ENCODE results near the gene RXRB.

RXRB gene
- total RNA-seq, result 51.0 to 73.0 (median 56.7) reads per million in 3 donors

GRCh38 chr6:33200219-33201146, at the start of gene RXRB, which contains the start of gene SLC39A7:
Gene RXRB (minus strand): TSS chr6:33200665. CDS start chr6:33200476, 189 bp downstream.
Gene SLC39A7 (plus strand): TSS chr6:33200867. CDS start chr6:33201246, 379 bp downstream.
- H3K9me3 ChIP-seq (ENCODE audit: control insufficient read depth, low read length), result no peaks in the 10 kb centered on the region
- peak within 1 kb of the TSS; percentile 97 for H3K27ac ChIP-seq (ENCODE audit: insufficient read depth, low read length, poor library complexity, severe bottlenecking)
- no peaks in the 10 kb centered on the region for H3K27me3 ChIP-seq (replicated peaks; ENCODE audit: control insufficient read depth, insufficient read depth, low read length, poor library complexity, severe bottlenecking)
- peaks cover 31% of the 10 kb centered on the region for H3K4me1 ChIP-seq (ENCODE audit: control insufficient read depth, insufficient read depth, low read length, poor library complexity, severe bottlenecking)
- DNase-seq, result peak; percentile 98 to 100 (median 99)
- H3K4me3 ChIP-seq (ENCODE audit: insufficient read depth, low read depth, low read length, poor library complexity, severe bottlenecking), result peak within 1 kb of the TSS; percentile 90
- peaks cover 36% of the 10 kb centered on the region for H3K36me3 ChIP-seq (ENCODE audit: control insufficient read depth, insufficient read depth, low read length)

DNA sequence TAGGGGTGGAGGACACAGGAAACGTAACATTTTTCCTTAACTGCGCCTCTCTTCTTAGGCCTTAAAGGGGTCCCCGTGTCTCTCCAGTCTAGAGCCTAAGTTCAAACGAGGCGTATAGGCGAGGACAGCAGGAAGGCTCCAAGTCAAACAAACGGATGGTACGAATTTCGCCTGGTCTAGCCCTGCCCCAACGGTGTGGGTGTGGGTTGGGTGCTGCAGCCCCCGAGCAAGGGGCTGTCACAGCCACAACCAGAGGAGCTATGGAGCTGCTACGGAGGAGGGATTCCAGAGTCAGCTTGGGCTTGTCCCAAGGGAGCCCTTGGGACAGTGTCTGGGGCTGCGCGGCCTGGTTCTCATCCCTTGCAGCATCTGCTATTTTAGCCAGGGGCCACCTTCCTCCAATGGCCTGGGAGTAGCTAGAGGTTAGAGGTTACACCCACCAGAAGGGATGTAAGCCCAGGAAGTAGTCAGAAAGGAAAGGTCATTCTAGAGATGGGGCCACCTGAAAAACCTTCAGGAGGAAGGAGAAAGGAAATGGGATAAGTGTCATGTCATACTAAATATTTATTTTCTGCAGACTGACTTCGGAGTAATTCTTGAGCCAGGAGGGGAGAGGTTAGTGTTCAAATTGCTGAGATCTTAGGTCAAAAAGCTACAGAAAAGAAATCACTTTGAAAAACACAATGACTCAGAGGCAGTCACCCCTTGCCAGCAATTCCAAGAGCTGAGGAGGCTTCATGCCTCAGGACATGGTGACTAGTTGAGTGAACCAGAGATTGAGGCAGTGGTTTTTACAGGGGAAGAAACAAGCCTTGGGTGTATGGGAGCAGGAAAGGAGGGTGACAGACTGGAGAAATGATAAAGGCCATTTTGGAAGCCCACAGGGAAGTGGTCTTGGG, 49.5 kb upstream of the RXRB start:
- no peaks in the 10 kb centered on the region for H3K27me3 ChIP-seq (replicated peaks; ENCODE audit: control insufficient read depth, insufficient read depth, low read length, poor library complexity, severe bottlenecking)
- peaks cover 24% of the 10 kb centered on the region for H3K4me1 ChIP-seq (ENCODE audit: control insufficient read depth, insufficient read depth, low read length, poor library complexity, severe bottlenecking)
- H3K4me3 ChIP-seq (ENCODE audit: insufficient read depth, low read depth, low read length, poor library complexity, severe bottlenecking), result peak overlapping the region; percentile 54
- no peak for DNase-seq
- H3K9me3 ChIP-seq (ENCODE audit: control insufficient read depth, low read length), result no peaks in the 10 kb centered on the region
- peak overlapping the region; percentile 87 for H3K27ac ChIP-seq (ENCODE audit: insufficient read depth, low read length, poor library complexity, severe bottlenecking)
- H3K36me3 ChIP-seq (ENCODE audit: control insufficient read depth, insufficient read depth, low read length), result peaks cover 4% of the 10 kb centered on the region

- Histone ChIP-seq H3K36me3 (ENCODE audit: control insufficient read depth, insufficient read depth, low read length) (peaks cover 4% of the 10 kb centered on the region), H3K9me3 (ENCODE audit: control insufficient read depth, low read length) (no peaks in the 10 kb centered on the region), H3K4me3 (ENCODE audit: insufficient read depth, low read depth, low read length, poor library complexity, severe bottlenecking) (peak overlapping the region; percentile 60), H3K4me1 (ENCODE audit: control insufficient read depth, insufficient read depth, low read length, poor library complexity, severe bottlenecking) (peaks cover 24% of the 10 kb centered on the region), H3K27me3 (replicated peaks; ENCODE audit: control insufficient read depth, insufficient read depth, low read length, poor library complexity, severe bottlenecking) (no peaks in the 10 kb centered on the region), H3K27ac (ENCODE audit: insufficient read depth, low read length, poor library complexity, severe bottlenecking) (peak overlapping the region; percentile 95)
- DNase-seq, result peak; percentile 94 to 96 (median 95)
These were observed 48.7 kb upstream of the RXRB start for GRCh38 chr6:33248932-33249731.

GRCh38 chr6:33248643-33248931, 48.1 kb upstream of the RXRB start:
- Histone ChIP-seq H3K9me3 (ENCODE audit: control insufficient read depth, low read length) (no peaks in the 10 kb centered on the region), H3K4me1 (ENCODE audit: control insufficient read depth, insufficient read depth, low read length, poor library complexity, severe bottlenecking) (peaks cover 24% of the 10 kb centered on the region), H3K27ac (ENCODE audit: insufficient read depth, low read length, poor library complexity, severe bottlenecking) (peak overlapping the region; percentile 95), H3K27me3 (replicated peaks; ENCODE audit: control insufficient read depth, insufficient read depth, low read length, poor library complexity, severe bottlenecking) (no peaks in the 10 kb centered on the region), H3K36me3 (ENCODE audit: control insufficient read depth, insufficient read depth, low read length) (peaks cover 4% of the 10 kb centered on the region), H3K4me3 (ENCODE audit: insufficient read depth, low read depth, low read length, poor library complexity, severe bottlenecking) (peak overlapping the region; percentile 60)
- DNase-seq, result peak in 2 of 3 donors; percentile 9 to 29

- Histone ChIP-seq H3K4me1 (ENCODE audit: control insufficient read depth, insufficient read depth, low read length, poor library complexity, severe bottlenecking) (peaks cover 24% of the 10 kb centered on the region), H3K4me3 (ENCODE audit: insufficient read depth, low read depth, low read length, poor library complexity, severe bottlenecking) (peak overlapping the region; percentile 60), H3K9me3 (ENCODE audit: control insufficient read depth, low read length) (no peaks in the 10 kb centered on the region), H3K27me3 (replicated peaks; ENCODE audit: control insufficient read depth, insufficient read depth, low read length, poor library complexity, severe bottlenecking) (no peaks in the 10 kb centered on the region), H3K36me3 (ENCODE audit: control insufficient read depth, insufficient read depth, low read length) (peaks cover 4% of the 10 kb centered on the region), H3K27ac (ENCODE audit: insufficient read depth, low read length, poor library complexity, severe bottlenecking) (peak overlapping the region; percentile 95)
- DNase-seq, result peak; percentile 69 to 82 (median 77)
These were observed 47.6 kb upstream of the RXRB start for GRCh38 chr6:33247977-33248642.

DNA sequence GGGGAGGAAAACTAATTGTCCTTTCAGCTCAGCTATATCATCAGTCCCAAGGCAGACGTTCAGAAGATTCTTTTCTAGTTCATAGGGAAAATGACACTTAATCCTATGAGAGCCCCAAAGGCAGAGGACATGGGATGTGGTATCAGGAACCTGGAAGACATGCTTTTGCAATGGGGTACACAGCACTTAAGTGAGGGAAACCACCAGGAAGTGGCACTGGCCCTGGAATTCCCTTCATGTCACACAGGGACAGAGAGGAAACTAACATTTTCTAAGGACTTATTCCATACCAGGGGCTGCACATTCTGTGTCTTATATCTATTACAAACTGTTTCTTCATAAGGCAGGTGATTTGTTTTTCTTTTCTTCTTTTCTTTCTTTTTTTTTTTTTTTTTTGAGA, 43.0 kb upstream of the RXRB start:
- H3K4me3 ChIP-seq (ENCODE audit: insufficient read depth, low read depth, low read length, poor library complexity, severe bottlenecking), result no peak overlapping the region

DNA sequence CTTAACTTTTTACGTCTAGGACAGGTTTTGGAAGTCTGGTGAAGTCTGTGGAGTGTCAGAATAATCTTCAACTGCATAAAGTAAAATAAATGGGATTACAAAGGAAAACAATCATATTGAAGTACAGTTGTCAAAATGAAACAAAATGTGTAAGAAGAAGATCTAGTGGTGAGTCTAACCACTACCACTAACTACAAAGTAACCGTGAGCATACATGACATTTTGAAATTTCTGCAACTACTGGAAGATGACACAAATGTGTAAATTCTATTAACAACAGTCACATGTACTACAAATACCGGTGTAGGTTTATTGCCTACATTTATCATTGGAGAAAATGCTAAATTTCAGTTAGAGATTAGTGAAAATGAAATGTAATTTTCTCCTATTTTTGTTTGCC, 41.5 kb upstream of the RXRB start:
- no peaks in the 10 kb centered on the region for H3K4me1 ChIP-seq (ENCODE audit: control insufficient read depth, insufficient read depth, low read length, poor library complexity, severe bottlenecking)
- H3K27ac ChIP-seq (ENCODE audit: insufficient read depth, low read length, poor library complexity, severe bottlenecking), result no peak overlapping the region
- no peaks in the 10 kb centered on the region for H3K36me3 ChIP-seq (ENCODE audit: control insufficient read depth, insufficient read depth, low read length)
- H3K27me3 ChIP-seq (replicated peaks; ENCODE audit: control insufficient read depth, insufficient read depth, low read length, poor library complexity, severe bottlenecking), result no peaks in the 10 kb centered on the region
- H3K9me3 ChIP-seq (ENCODE audit: control insufficient read depth, low read length), result no peaks in the 10 kb centered on the region
- no peak for DNase-seq
- H3K4me3 ChIP-seq (ENCODE audit: insufficient read depth, low read depth, low read length, poor library complexity, severe bottlenecking), result no peak overlapping the region

More for the DNA sequence above, 43.0 kb upstream of the RXRB start:
- H3K27ac ChIP-seq (ENCODE audit: insufficient read depth, low read length, poor library complexity, severe bottlenecking), result no peak overlapping the region
- no peak for DNase-seq
- no peaks in the 10 kb centered on the region for H3K27me3 ChIP-seq (replicated peaks; ENCODE audit: control insufficient read depth, insufficient read depth, low read length, poor library complexity, severe bottlenecking)
- H3K9me3 ChIP-seq (ENCODE audit: control insufficient read depth, low read length), result no peaks in the 10 kb centered on the region
- peaks cover 6% of the 10 kb centered on the region for H3K4me1 ChIP-seq (ENCODE audit: control insufficient read depth, insufficient read depth, low read length, poor library complexity, severe bottlenecking)
- no peaks in the 10 kb centered on the region for H3K36me3 ChIP-seq (ENCODE audit: control insufficient read depth, insufficient read depth, low read length)

- no peak overlapping the region for H3K27ac ChIP-seq (ENCODE audit: insufficient read depth, low read length, poor library complexity, severe bottlenecking)
- H3K4me1 ChIP-seq (ENCODE audit: control insufficient read depth, insufficient read depth, low read length, poor library complexity, severe bottlenecking), result no peaks in the 10 kb centered on the region
- H3K27me3 ChIP-seq (replicated peaks; ENCODE audit: control insufficient read depth, insufficient read depth, low read length, poor library complexity, severe bottlenecking), result peaks cover 3% of the 10 kb centered on the region
- no peaks in the 10 kb centered on the region for H3K9me3 ChIP-seq (ENCODE audit: control insufficient read depth, low read length)
- no peaks in the 10 kb centered on the region for H3K36me3 ChIP-seq (ENCODE audit: control insufficient read depth, insufficient read depth, low read length)
- DNase-seq, result no peak
- no peak overlapping the region for H3K4me3 ChIP-seq (ENCODE audit: insufficient read depth, low read depth, low read length, poor library complexity, severe bottlenecking)
These were observed 37.3 kb upstream of the RXRB start for GRCh38 chr6:33237741-33238140.

- Histone ChIP-seq H3K27me3 (replicated peaks; ENCODE audit: control insufficient read depth, insufficient read depth, low read length, poor library complexity, severe bottlenecking) (peaks cover 3% of the 10 kb centered on the region), H3K36me3 (ENCODE audit: control insufficient read depth, insufficient read depth, low read length) (no peaks in the 10 kb centered on the region), H3K4me3 (ENCODE audit: insufficient read depth, low read depth, low read length, poor library complexity, severe bottlenecking) (no peak overlapping the region)
These were observed 36.4 kb upstream of the RXRB start for GRCh38 chr6:33236852-33237251.

More at GRCh38 chr6:33236852-33237251, 36.4 kb upstream of the RXRB start:
- Histone ChIP-seq H3K4me1 (ENCODE audit: control insufficient read depth, insufficient read depth, low read length, poor library complexity, severe bottlenecking) (no peaks in the 10 kb centered on the region), H3K9me3 (ENCODE audit: control insufficient read depth, low read length) (no peaks in the 10 kb centered on the region), H3K27ac (ENCODE audit: insufficient read depth, low read length, poor library complexity, severe bottlenecking) (no peak overlapping the region)
- no peak for DNase-seq
